Activated CD8-positive, alpha-beta memory T cell treated with anti-CD3 and anti-CD28 coated beads for 1 hour (primary cell): ENCODE results near the gene DPF1.
"Not testable (repeated sequence)": the region's sequence is repeated elsewhere in the genome, so short reads cannot be mapped to it uniquely, and the experiment has no call there.

Experiments used
- DNase-seq, 2 donors: peaks; one replicate each; pipeline ENCODE4 v3.0.0-alpha.2; 2020; ENCODE audit warnings: low read depth in 1 of 2; ENCODE audit errors: extremely low read depth in 1 of 2

DPF1 gene

DNA sequence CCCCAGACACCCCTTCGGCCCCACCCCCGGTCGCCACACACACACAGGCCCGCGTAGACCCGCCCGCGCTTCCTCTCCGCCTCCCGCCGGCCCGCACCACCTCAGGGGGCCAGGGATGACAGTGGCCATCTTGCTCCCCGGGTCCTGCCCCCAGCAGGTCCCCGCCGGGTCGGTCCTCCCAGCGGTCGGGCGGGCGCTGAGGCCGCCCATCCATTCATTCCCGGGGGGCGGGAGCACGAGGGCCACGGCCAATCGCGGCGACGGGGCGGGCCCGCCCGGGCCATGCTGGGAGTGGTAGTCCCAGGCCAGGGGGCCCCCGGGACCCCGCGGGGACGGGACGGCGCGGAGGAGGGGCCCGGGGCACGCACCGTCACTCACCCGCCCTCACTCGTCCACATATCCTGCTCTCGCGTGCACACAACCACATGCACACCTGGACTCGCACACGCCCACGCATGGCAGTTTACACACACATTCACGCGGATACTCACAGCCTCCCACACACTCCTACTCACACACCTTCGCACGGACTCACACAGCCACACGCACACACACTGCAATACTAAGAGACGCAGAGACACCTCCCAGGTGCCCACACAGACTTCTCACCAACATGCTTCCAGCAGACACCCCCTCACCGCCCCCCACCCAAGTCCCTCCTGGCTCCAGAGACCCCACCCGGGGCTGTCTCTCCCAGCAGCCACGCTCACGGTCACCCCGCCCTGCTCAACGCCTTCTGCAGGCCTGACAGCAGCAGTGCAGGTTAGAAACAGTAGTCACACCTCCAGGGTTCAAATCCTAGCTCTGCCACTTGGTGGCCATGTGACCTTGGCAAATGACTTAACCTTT, at the start of gene DPF1:
DPF1 (minus strand) TSS at position 209 of the 849 bp plus-strand sequence; CDS start at position 129, 80 bp downstream.
- DNase-seq = peak in 1 of 2 donors; percentile 14

DNA sequence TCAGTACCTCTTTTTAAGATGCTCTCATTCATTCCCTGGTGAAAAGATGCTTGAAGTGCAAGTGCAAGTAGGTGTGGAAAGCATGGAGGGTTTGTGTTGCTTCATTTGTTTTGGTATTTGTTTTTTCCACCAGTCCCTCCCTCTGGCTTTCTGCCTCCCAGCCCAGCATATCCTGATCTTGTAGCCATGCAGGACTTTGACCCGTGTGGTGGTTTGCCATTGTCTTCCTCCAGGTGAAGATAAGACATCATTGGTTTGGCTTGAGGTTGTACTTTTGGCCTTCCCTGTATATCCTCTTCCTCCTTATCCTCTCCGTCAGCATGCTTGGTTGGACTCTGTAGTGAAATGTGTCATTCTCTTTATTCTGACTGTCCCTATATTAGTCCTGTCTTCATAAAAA, 49.5 kb upstream of the DPF1 start:
- DNase-seq = no peak

DNA sequence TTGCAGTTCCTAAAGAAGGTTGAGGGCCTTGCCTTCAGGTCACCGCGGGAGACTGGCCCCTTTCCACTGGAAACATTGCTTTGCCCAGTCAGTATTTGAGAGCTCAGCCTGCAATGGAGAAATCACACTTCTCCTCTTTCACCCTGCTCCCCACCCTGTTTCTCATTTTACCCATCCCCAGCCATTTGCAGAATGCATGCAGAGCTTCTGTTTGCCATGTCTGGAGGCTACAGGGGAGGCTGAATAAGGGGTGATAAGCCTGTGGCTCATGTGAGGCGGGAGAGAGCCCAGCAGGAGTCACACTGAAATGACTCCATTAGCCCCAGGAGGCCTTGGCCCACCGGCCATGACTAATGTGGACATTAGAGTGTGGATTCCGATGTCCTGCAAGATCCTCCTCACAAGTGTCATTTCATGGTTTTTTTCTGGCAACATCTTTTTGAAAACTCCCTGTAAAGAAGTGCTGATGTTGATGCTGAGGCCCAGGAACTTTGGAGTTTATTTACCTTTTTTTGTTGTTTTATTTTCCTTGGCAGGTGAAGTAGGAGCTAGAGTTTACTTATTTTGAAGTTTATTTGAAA, 46.7 kb upstream of the DPF1 start:
- DNase-seq = no peak

DNA sequence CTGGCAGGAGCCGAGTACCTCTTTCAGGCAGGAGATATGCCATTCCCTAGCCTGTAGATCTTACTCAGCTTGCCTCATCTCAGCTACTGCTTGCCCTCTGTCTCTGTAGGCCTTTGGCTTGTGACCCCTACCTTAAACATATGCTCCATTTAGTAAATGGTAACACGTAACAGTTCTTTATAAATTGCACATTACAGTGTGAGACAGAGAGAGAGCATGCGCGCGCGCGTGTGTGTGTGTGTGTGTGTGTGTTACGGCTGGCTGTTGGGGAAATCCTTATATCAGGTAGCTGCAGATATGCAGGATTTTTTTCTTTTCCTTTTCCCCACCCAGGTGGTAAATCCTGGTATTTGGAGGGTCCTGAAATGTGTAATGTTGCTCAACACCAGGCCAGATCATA, 44.5 kb upstream of the DPF1 start:
- no peak for DNase-seq

DNA sequence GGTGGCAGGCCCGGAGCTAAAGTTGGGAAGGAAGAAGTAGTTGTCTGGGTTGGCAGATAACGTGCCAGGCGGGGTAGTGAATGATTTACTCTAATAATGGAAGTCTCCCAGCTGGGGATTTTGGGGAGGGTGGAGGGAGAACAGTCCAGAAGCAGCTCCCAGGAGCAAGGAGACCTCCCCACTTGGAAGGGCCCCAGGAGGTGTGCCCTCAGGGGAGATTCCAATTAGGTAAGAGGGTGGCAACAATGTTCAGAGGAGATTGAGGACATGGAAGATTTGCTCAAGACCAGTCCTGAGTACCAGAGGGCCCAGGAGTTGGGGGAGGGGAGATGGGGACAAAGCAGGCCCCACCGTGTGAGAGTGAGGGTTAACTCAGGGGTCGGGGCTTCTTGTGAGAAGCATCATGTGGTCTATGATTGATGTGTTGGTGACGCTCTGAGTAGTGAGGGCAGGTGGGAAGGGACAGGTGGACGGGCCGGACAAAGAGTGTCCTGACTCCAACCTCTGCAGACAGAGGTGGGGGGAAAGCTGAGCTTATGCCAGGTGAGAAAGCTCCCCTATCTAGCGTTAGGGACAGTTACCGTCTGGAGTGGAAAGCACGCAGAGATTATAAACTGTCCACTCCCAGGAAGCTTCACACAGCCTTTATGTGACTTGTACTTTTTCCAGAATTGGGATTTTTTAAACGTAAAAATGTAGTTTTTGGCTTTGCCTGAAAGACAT, 43.9 kb upstream of the DPF1 start:
- no peak for DNase-seq

DNA sequence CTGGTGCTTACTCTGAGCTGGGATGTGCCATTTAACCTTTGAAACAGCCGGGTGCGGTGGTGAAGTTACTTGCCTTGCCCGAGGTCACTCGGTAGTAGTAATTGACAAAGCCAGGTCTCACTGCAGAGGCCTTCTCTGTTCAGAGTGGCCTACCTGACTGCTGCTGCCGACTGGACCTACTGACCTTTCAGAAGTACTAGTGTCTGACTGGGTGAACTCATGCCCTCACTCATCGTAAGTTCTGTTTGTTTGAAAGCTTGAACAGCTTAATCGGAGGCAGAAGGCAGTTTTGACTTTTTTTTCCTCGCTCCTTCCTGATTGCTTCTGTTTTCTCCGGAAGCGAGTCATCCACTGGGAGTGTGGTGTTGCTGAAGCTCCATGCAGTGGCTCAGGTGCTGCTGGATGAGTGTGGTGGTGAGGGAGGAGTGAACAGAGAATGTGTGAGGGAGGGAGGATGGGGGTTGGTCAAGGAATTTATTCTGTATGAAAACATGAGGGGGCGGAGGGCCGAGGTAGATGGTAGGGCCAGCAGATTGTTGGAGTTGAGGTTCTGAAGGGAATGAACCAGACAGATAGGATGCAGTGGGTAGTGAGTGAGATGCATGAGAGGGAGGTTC, 43.1 kb upstream of the DPF1 start:
- no peak for DNase-seq

DNA sequence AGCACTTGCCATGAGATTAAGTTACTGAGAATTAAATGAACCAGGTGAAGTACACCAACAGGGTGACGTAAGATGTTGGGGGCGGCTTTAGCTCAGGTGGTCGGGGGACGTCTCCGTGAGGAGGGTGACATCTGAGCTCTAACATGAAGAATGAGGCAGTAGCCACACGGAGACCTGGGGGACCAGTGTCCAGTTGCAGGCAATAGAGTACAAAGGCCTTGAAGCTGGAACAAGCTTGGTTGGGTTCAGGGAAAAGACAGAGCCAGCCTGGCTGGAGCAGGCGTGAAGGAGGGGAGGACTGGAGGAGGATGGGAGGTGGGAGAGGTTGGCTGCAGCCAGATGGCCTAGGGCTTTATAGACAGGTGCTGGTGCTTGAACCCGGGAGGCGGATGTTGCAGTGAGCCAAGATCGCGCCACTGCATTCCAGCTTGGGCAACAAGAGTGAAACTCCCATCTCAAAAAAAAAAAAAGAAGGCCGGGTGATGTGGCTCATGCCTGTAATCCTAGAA, 42.0 kb upstream of the DPF1 start:
- no peak for DNase-seq

DNA sequence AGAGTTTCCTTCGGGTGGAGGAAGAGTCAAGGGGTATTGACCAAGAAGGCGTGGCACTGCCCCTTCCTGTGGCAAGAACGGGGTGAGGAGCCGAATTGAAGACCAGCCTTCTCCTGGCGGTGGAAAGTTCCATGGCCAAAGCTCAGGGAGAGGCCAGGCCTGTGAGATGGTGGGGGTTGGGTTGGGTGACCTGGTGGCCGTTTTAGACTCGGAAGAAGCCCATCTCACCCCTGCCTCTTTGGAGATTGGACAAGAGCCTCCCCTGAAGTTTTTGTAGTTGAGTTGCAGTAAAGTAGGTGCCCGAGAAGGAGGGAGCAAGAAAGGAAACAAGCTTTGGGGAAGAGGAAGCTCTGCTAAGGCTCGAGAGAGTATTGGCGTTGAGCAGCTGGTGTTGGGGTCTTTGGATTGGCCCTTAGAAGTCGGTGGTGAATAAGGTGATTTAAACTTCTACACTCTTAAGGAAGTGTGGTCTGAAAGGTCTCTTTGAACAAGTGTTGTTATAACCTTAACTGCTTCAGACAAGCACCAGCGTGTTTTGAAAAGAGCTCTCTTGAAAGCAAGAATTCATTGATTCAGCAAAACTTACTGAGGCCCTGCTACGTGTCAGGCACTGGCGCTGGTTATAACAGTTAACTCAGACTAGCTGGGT, 41.3 kb upstream of the DPF1 start:
- no peak for DNase-seq

DNA sequence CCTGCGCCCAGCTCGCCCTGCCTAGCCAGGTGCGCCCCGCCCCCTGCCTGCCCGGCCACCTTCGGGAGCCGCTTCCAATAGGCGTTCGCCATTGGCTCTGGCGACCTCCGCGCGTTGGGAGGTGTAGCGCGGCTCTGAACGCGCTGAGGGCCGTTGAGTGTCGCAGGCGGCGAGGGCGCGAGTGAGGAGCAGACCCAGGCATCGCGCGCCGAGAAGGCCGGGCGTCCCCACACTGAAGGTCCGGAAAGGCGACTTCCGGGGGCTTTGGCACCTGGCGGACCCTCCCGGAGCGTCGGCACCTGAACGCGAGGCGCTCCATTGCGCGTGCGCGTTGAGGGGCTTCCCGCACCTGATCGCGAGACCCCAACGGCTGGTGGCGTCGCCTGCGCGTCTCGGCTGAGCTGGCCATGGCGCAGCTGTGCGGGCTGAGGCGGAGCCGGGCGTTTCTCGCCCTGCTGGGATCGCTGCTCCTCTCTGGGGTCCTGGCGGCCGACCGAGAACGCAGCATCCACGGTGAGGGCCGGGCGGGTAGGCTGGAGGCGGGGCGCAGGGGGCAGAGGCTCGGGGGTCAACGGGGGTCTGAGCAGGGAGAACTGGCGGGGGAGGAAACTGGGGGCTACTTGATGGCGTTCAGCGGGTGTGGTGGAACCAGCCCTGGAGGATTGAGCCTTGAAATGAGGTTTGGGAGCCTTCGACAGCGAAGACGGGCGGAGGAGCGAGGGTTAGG, 40.6 kb upstream of the DPF1 start, which contains the start of gene SPINT2:
SPINT2 (plus strand) TSS at position 88 of the 727 bp plus-strand sequence; CDS start at position 408, 320 bp downstream.
- peak in 1 of 2 donors; percentile 37 for DNase-seq

DNA sequence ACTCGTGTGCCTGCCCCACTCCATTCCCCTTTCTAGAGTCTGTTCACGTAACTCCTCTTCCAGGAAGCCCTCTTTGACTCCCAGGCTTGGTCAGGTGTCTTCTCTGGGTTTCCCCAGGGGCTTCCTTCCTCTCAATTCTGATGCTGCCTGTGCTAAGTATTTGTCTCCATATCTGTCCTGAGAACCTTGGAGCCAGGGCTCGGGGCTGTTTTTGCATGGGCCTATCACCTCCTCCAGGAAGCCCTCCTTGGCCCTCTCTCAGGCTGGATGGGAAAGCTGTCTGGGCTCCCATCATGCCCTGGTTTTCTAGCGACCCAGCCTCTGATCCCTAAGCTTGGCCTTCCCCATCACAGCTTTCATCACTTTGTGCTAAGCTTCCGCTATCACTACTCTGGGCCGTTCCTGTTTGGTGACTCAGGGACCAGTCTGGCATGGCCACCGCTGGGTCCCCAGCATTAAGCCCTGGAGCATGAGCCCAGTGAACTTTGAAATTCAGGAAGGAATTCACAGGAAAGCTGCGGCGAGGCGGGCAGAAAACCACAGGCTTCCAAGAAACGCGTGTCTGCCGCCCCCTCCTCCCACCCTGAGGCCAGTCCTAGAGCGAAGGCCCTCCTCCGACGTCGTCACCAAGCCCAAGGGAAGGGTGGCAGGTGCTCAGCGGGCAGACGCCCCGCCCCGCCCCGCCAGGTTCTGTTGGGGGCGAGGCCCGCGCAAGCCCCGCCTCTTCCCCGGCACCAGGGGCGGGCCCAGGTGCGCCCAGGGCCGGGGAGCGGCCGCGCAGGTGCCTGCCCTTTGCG, 39.9 kb upstream of the DPF1 start:
- peak; percentile 34 to 61 for DNase-seq

DNA sequence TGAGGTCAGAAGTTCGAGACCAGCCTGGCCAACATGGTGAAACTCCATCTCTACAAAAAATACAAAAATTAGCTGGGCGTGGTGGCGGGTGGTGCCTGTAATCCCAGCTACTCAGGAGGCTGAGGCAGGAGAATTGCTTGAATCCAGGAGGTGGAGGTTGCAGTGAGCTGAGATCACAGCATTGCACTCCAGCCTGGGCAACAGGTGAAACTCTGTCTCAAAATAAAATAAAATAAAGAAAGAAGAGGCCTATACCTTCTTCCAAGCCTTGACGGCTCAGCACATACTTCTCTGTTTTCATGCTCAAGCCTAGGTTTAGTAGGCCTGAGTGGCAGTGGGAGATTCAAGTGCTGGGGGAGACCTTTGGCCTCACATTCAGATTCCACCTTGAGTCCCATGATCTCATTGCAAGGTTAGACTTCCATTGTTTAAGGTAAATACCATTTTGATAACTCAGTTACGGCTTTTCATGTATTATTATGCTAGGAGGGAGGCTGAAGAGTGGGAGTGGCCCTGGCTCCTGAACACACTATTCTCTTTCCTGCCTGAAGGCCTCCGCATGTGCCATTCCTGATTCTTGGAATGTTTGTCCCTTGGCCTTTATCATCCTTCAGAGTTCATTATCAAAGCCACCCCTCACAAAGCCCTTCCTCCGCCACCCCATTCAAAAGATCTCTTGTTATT, 38.7 kb upstream of the DPF1 start:
- no peak for DNase-seq

DNA sequence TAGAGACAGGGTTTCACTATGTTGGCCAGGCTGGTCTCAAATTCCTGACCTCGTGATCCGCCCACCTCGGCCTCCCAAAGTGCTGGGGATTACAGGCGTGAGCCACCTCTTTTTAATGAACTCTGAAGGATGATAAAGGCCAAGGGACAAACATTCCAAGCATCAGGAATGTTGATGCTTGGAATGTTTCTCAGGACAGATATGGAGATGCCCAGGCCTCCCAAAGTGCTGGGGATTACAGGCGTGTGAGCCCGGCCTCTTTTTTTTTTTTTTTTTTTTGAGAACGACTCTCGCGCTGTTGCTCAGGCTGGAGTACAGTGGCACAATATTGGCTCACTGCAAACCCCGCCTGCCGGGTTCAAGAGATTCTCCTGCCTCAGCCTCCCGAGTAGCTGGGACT, 37.9 kb upstream of the DPF1 start:
- not testable (repeated sequence) for DNase-seq

DNA sequence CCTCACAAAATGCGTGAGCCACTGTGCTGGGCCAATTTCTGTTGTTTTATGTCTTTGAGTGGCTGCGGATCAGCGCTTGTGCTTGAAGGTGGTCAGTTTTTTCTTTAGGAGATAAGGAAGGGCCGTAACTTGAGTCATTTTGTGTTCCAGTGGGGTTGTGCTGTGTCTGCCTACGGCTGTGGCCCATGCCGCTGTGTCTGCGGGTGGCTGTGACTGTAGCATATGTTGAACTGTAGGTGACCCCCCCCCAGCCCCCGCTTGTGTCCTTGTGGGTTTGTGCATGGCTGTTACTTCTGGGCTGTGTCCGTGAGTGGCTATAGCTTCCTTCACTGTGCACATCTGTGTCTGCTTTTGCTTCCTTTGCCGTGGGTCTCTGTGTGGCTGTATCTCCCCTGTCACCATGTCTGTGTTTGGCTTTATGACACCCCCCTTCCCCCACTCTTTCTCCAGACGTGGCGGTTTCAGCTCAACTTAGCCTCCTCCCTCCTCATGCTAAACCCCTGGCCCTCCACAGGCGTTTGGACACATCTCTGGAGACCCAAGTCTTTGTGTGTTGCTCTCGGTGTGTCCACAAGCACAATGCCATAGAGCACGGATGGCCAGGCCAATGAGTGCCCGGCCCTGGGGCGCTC, 31.5 kb upstream of the DPF1 start:
- DNase-seq = no peak

DNA sequence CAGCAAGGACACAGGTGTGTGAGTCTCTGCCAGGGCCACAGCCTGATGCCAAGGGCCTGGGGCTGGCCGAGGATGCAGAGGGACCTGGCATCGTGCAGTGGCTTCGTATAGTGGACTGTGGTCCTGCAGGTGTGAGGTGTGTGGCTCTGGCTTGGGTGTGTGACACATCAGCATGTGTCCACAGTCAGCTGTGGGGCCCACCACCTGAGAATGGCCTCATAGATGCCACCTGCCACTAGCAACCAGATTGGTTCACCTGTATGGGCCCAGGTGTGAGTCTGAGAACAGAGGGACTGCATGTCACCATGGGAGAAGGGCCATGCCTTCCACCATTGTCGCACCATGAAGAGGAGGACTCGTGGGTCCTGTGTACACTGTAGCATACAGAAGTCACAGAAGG, 29.8 kb upstream of the DPF1 start:
- DNase-seq = no peak

DNA sequence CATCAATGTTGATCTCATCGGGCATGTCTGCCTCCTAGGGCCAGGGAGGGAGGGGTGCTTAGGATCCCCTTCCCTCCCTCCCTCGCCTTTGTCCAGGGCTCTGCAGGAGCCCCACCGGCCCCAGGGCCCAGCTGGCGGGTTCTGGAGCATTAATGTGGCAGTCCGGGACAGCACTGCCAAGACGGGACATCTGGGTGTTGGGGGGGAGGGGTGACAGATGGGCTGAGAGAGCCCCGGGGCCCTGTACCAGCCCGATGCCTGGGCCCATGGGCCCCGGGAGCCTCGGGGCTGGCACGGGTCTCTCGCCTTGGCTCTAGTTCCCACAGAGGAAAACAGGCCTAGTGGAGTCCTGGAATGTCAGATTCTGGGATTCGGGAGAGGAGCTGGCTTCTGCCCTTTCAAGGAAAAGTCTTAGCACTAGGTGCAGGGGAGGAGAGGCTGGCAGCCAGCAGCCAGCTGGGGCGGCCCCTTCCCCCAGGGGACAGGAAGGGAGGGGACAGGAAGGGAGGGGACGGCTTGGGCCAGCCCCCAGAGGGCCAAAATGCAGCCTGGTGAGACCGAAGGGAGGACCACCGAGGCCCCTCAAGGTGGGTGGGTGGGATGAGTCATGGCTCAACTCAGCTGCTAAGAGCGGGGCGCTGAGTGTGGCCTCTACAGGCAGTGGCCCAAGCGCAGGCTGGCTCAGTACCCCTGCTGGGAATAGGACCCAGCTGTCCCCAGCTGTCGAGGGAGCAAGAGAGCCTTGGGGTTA, 29.1 kb upstream of the DPF1 start:
- no peak for DNase-seq

DNA sequence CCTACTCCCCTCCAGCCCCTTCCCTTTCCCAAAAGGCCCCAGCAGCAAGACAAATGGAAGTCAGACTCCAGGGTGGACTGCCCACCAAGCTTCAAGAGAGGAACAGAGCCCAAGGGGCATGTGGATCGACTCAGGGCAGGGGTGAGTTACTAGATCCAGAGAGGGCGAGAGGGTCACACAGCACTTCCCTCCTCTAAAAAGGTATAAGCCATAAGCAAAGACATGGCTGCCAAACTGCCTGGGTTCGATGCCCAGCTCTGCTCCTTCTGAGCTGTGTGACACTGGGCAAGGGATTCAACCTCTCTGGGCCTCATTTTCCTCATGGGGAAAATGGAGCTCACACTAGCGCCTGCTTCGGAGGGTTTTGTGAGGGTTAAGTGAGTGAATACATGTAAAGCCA, 28.4 kb upstream of the DPF1 start:
- no peak for DNase-seq

DNA sequence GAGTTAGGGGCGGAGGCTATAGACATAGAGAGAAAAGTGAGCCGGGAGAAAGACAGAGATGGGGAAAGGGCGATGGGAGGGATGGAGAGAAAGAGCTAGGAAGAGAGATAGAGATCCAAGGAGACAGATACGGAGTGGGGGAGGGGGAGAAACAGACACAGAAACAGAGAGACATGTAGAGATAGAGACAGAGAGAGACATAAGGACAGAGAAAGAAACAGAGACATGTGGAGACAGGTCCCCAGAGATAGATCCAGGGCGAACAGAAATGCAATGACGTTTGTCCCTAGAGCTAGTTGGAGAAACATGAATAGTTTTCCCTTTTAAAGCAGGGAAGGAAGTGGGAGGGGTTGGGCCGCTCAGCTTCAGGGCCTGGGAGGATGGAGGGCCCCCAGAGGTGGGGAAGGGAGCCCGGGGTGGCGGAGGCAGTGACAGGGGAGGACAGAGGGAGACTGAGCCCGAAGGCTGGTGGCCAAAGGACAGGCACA, 27.6 kb upstream of the DPF1 start:
- no peak for DNase-seq
